NCI-H2227 (cell line): ENCODE data around the gene NFIC.
"Not testable (repeated sequence)": the region's sequence is repeated elsewhere in the genome, so short reads cannot be mapped to it uniquely, and the experiment has no call there.

Experiments used
- DNase-seq: peaks from one replicate; lab custom pipeline; 2025; ENCODE audit not compliant: unreplicated experiment; lab: John Stamatoyannopoulos, UW

NFIC gene

DNA sequence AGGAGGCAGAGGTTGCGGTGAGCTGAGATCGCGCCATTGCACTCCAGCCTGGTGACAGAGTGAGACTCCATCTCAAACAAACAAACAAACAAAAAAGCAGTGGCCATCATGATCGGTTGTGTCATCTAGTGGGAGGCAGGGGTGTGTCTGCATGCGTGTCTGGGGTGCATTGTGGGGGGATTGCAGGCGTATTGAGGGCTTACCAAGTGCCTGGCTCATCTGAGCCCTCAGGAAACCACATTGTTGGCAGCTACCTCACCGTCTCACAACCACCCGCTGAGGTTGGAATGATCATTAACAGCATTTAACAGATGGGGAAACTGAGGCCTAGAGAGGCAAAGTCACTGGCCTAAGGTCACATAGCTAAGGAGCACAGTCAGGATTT lies 30.5 kb downstream of the NFIC start:
- no peak for DNase-seq

DNA sequence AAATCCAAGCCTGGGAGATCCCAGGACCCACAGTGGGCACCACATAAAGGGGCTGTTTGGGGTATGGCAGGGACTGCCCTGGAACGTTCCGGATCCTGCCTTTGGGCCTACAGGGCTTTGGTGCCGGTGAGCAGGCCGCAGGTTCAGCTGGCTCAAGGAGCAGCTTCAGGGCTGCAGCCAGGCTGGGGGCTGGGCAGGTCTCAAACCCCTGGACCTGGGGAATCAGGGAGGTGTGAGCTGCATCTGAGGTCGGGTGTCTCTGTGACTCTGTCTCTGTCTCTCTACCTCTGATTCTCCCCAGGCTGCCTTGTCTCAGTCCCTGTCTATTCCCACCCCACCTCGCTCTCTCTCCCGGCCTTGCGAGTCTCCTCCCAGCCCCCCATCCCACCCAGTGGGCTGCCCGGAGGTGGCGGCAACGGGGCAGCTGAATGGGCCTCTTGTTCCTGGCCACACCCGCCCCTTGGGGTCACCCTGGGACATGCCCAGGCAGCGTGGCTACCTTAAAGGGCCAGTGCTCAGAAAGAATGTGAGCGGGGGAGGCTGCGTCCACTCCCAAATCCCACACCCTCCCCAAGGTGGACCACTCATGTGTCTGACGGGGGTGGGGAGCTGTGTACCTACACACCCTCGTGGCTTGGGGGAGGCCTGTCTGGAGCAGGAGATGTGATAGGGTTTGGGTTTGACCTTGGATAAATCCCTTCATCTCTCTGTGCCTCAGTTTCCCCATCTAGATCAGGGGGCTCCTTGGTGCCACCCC lies 31.1 kb downstream of the NFIC start:
- DNase-seq, result no peak

DNA sequence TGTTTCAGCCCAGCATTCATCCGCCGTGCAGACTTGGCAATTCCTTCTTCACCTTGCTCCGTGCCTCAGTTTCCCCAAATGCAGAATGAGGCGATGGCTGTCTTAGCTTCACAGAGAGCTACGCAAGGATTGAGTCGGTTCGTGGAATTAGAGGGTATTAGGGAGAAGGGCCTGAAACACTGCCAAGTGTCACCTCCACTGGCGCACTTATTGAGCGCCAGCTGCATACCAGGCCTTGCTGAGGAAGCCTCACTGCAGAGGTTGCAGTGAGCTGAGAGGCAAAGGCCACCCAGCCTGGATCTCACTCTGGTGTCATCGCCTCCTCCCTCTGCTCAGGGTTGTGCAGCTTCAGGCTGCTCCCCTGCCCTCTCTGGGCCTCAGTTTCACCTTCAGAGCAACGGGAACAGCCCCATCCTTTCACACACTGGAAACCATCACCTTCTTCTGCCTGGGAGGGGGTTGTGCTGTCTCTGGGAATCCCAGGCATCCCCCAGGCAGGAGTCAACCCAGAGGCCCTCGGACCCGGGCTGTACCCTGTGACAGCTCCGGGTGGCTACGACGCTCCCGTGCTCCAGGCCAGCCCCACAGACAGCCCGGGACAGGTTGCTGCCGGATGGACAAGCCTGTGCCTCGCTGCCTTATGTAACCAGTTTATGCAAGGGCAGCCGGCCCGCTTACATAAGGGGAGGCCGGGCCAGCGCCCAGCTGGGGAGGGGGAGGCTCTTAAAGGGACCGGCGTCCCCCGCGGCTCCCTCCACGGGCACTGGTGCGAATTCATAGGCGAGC lies 31.9 kb downstream of the NFIC start:
- no peak for DNase-seq

DNA sequence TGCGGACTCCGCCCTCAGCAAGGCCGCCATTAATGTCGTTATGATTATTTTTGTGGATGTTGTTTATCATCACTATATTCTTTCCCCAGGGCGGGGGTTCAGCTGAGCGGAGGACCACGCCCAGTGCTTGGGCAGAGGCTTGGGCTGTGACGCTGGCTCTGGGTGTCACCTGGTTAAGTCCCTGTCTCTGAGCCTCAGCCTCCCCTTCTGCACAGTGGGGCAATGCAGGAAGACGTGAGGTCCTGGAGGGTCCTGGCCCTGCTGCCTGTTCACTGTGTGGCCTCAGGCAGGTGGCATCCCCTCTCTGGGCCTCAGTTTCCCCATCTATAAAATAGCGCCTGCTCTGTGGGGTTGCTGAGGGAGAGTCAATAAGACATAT lies 32.5 kb downstream of the NFIC start:
- no peak for DNase-seq

DNA sequence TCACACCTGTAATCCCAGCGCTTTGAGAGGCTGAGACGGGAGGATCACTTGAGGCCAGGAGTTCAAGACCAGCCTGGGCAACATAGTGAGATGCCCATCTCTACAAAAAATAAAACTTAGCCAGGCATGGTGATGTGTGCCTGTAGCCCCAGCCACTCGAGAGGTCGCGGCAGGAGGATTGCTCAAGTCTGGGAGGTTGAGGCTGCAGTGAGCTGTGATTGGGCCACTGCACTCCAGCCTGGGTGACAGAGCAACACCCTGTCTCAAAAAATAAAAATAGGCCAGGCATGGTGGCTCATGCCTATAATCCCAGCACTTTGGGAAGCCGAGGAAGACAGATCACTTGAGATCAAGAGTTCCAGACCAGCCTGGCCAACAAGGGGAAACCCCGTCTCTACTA lies 32.9 kb downstream of the NFIC start:
- not testable (repeated sequence) for DNase-seq

DNA sequence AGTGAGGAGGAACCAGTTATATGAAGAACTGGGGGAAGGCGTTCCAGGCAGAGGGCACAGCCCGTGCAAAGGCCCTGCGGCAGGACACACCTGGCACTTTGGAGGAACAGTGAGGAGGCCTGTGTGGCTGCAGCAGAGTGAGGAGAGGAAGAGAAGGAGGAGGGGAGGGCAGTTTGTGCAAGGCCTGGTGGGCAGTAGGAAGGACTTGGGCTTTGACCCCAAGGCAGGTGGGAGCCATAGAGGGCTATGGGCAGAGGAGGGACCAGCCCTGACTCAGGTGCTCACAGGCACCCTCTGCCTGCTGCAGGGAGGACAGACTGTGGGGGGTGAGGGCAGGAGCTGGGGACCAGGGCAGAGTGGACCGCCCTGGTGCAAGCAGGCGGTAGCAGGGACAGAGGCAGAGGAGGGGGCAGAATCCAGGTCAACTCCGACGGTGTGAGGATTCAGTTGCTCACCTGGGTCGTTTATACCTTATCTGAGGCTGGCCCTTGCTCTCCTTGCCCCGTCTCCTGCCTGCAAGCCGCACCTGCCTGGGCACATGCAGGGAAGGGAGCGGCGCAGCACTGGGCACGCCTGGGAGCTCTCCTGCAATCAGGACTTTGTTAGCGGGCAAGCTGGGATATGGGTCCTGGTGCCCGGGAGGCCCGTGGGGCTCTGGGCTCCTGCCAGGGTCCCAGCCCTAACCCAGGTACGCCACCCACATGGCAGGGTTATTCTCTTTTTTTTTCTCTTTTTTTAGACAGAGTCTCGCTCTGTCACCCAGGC lies 34.8 kb downstream of the NFIC start:
- DNase-seq, result no peak

DNA sequence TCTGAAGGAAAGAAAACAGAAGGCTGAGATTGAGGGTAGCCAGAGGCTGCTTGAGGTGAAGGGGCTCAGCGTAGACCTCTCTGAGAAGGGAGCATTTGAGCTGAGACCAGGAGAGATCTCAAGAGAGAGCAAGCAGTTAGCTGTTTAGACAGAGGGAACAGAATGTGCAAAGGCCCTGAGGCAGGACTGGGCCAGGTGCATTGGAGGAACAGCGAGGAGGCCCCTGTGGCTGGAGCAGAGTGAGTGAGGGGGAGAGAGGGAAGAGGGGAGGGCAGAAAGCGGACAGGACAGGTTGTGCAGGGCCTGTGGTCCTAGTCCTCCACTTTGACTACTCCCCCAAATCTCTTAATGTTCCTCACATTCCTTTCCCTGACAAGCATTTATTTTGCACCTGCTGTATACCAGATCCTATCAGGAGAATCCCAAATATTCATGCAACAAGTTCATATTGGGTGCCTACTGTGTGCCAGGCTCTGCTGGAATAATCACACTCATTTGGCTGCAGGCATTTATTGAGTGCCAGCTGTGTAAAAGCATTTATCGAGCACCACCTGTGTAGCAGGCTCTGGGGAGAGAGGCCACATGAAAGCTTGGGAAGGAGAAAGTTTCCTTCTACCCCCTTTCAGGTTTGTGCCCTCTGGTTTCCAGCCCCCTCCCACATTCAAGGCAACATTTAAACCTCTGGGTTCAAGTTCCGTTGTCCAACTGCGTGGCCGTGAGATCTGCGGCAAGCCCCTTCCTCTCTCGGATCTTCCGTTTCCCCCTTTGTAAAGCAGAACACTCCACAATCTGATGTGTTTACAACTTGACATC lies 36.5 kb downstream of the NFIC start:
- no peak for DNase-seq

DNA sequence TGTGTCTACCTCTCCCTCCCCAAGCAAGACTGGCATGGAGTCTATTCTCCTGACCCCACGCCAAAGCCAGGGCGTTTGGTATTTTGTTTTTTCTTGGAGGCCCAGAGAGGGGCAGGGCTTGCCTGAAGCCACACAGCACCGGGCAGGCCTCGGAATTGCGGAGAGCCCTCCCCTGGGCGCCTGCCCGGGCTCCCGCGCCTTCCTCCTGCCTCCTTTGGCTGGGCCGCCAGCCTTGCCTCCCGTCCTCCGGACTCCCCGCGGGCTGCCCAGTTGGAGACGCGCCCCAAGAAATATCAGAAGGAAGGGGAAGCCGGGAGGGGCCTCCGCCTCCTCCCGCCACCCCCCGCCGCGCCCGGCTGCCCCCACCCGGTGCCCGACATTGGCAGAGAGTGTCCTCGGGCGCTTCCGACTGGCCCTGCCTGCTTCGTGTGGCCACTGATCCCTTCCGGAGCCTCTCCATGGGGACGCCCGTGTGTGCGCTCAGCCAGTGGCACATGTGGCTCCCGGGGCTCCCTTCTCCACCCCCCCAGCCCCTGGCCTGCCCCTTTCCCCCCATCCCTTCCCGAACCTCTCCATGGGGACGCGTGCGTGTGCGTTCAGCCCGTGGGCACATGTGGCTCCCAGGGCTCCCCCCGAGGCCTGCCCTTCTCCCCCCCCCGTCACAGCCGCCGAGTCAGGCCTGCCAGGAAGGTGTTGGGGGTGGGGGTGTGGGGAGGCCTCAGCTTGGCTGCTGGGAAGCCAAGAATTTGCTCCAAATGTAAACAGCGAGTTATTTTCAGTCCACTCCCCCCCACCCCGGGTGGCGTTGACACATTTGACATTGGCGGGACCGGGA lies 37.3 kb downstream of the NFIC start:
- DNase-seq, result no peak

DNA sequence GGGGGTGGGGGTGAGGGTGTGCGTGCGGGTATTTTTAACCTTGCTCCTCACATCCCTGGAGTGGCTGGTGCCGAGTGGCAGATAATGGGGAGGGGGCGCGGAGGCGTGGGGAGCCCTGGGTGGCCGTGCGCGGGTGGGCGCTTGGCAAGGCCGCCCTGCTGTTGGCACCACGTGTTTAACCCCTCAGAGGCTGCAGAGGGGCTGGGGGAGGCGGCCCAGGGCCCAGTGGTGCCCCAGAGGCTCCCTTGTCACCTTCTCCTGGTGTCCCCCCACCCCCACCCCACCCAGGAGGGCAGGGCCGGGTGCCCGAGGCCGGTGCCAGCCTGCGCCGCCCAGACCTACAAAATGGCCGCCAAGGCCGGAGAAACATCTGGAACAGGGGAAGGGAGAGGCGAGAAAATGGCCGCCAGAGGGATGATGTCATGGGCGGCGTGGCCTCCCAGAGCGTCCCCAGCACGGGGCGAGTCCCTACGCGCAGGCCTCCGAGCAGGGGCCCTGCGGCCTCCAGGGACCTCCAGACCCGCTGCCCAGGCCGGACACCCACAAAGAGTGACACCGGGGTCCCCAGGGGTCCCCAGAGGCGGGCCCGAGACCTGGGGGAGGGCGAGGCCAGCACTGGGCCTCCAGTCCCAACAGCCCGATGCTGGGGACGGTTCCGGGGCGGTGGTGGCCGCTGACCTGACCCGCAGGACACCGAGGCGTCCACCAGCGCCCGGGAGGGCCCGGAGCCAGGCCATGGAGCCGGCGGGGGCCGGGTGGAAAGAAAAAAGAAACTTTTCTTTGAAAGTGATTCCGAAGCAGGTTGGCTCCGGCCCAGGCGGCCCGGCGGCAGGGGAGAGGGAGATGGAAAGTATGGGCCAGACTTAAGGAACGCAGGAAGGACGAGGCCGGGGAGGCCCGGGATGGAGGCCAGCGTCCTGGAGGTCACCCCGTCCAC lies 38.2 kb downstream of the NFIC start:
- no peak for DNase-seq

DNA sequence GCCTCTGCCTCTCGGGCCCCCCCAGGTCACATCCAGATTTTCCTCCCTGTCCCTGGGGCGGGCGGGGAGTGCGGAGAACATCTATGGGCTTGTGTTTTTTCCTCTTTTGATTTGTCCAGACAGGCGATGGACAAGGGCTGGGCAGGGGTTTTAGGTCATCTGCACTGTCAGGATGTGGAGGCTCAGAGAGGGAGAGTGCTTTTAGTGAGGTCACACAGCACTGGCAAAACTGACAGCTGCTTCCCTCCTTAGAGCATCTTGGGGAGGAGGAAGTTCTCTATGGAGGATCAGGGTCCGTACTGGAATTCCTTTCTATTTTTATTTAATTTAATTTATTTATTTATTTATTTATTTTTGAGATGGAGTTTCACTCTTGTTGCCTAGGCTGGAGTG lies 38.9 kb downstream of the NFIC start:
- no peak for DNase-seq

DNA sequence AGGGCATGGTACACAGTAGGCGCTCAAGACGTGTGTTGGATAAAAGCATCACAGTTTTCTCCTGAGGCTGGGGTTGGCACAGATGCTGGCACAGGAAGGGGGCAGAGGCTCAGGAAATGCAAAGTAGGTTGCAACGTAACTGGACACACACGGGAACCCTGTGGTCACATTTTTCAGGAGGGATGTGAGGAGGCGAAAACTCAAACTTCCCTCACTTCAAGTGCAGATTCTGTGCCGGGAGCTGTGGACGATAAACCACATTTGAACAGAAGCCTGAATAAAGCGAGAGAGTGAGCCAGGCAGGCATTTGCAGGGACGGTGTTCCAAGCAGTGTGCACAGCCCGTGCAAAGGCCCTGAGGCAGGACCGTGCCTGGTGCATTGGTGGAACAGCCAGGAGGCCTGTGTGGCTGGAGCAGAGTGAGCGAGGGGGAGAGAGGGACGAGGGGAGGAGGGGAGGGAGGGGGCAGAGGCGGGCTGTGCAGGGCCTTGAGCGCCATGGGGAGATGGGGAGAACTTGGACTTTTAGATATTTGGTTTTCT lies 40.3 kb downstream of the NFIC start:
- DNase-seq, result no peak

DNA sequence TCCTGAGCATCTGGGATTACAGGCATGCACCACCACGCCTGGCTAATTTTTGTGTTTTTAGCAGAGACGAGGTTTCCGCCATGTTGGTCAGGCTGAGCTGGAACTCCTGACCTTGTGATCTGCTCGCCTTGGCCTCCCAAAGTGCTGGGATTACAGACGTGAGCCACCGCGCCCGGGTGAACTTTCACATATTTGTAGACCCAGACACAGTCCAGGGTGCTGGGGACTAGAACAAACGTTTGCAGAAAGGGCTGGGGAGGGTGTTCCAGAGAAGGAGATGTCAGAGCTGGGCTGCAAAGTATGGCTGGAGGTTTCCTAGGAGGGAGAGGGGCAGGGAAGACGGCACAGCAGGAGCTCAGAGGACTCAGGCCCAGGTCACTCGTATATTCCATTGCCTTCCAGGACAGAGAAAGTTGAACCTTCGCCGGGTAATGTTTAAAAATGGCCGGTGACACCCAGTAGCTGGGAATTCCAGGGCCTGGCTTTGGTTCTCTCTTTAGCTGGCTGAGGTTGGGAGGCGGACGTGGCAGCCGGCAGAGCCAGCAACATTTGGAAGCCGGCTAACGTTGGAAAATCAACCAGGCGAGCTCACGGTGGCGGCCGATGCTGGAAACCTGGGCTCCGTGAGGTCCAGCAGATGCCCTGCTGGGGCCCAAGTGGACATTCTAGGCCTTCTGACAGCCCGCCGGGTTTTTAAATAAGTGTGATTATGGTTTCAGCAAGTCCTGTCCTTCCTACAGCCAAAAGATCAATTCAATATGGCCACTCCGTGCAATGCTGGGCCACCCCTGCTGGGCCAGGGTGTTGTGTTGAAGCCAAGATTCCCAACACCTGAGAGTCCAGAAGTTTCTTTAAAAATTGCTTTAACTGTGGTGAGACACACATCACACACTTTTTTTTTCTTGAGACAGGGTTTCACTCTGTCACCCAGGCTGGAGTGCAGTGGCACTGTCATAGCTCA lies 41.5 kb downstream of the NFIC start:
- DNase-seq, result no peak

DNA sequence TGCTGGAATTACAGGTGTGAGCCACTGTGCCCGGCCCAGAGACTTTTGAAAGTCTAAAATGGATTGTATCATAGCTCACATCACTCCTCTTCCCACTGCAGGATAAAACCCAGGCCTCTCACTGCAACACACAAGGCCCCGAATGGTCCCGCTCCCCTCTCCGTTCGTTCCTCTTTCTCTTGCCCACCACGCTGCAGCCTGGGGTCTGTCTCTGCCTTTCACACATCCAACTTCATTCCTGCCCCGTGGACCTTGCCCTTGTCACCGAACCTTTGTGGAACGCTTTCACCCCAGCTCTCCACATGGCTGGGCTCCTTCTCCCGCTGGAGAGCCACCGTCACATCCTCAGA lies 42.6 kb downstream of the NFIC start:
- no peak for DNase-seq

DNA sequence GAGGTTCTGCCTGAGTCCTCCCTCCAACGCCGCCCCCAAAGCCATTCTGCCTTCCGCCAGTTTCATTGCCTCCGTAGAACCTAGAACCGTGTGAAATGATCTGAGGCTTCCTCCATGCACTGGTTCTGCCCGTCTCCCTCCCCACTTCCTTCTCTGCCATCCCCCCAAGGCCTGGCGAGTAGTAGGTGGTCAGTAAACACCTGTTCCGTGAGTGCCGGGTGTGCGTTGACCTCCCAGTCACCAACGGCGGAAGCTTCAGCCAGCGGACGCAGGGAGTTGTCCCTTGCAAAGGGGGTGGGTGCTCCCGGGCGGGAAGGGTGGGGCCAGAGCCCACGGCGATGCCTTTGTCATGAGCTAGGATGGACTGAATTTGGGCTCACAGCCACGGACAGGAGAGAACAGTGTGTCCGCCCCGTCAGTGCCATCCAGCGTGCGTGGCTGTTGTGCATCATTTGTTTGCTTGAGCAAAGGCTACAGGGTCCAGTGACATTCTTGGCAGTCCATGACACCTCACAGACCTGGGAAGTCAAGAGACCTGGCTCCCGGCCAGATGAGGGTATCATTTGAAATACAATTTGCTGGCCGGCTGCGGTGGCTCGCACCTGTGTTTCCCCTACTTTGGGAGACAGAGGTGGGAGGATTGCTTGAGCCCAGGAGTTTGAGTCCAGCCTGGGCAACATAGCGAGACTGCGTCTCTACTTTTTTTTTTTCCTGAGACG lies 43.1 kb downstream of the NFIC start:
- no peak for DNase-seq

DNA sequence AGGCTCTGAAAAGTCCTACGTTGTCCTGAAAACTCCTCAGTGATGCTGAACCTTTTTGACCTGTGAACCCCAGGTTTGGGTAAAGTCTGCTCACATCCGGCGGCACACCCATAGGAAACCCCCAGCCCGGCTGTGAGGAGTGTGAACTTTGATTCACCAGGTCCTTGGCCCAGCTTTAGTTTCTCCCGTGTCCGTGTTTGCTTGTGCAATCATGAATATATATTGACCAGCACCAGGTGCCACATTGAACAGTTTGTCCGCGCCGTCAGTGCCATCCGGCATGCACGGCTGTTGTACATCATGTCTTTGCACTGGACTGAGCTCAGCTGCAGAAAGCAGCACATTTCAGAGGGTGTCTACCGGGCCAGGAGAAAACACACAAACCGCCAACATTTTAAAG lies 45.3 kb downstream of the NFIC start:
- no peak for DNase-seq

DNA sequence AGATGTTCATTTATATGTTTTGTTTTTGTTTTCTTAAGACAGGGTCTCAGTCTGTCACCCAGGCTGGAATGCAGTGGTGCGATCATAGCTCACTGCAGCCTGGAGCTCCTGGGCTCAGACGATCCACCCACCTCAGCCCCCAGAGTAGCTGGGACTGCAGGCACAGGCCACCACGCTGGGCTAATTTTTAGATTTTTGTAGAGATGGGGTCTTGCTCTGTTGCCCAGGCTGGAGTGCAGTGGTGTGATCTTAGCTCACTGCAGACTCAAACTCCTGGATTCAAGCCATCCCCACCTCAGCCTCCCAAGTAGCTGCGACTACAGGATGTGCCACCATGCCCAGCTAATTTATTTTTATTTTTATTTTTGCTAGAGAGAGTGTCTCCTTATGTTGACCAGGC lies 45.7 kb downstream of the NFIC start:
- DNase-seq, result no peak

DNA sequence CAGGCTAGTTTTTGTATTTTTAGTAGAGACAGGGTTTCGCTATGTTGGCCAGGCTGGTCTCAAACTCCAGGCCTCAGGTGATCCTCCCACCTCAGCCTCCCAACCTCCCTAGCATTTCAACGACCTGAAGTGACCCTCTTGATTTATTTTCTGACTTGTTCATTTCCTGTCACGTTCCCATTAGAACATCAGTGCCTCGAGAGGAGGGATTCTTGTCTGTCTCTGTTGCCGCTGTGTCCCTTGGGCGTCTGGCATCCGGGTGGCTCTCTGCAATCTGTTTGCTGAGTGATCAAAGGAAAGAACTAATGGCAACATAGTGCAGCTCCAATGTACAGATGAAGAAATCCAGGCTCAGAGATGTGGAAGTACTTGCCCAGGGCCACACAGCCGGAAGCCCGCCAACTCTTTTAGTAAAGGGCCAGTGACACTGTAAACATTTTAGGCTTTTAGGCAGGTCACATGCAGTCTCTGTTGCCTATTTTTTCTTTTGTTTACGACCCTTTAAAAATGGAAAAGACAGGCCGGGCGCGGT lies 47.5 kb downstream of the NFIC start:
- DNase-seq, result no peak
